T-helper 2 cell treated with Interferon-gamma antibody and Interleukin-4, amounts not matched to agents 100 ng/mL and 5 ng/mL, for 36 hours (primary cell): ENCODE data around the gene SCAI. TPM values are rescaled to one million over a fixed set of nuclear protein-coding genes. Genes with fewer than 3 reads are reported as not detected.
"Not testable (repeated sequence)": the region's sequence is repeated elsewhere in the genome, so short reads cannot be mapped to it uniquely, and the experiment has no call there.

Experiments used
- intact Hi-C: fragments of 100-400 bp; cut with micrococcal nuclease; formaldehyde crosslinking; loops from one replicate; pipeline ENCODE4 v1.15.1; 2023
- total RNA-seq: library from RNA; stranded (reverse); gene quantifications from 2 replicates; pipeline ENCODE4 v1.2.3, GENCODE V29; 2022

SCAI gene
- total RNA-seq, 1 donor from 2014 or later = 12.2 TPM

GRCh38 chr9:124950050-124950718 is 193.1 kb downstream of the SCAI start:
- intact Hi-C loops = no loop called here

GRCh38 chr9:124949387-124949786 is 193.9 kb downstream of the SCAI start:
- intact Hi-C loops = no loop called here

- intact Hi-C loops = no loop called here
These were observed 195.5 kb downstream of the SCAI start for GRCh38 chr9:124947727-124948391.

GRCh38 chr9:124946167-124946566 is 197.2 kb downstream of the SCAI start:
- intact Hi-C loops = no loop called here

- intact Hi-C loops = loop anchor here (1.0 to 5.0 kb wide), 9 partner anchors 23 to 299 kb away; partner anchors contain the start of genes ARPC5L, HSPA5, NR6A1 and RABEPK
These were observed 201.4 kb downstream of the SCAI start for GRCh38 chr9:124941679-124942561.

- intact Hi-C loops = loop anchor here (1.0 to 5.0 kb wide), 9 partner anchors 24 to 300 kb away; partner anchors contain the start of genes ARPC5L, HSPA5, NR6A1 and RABEPK
These were observed 202.2 kb downstream of the SCAI start, which contains the start of gene GOLGA1 for GRCh38 chr9:124940894-124941678. Gene GOLGA1 (minus strand): TSS chr9:124941083. CDS start chr9:124938711, 2,372 bp downstream.

GRCh38 chr9:124940521-124940893 is 202.8 kb downstream of the SCAI start:
- intact Hi-C loops = loop anchor here (2.0 to 5.0 kb wide), 4 partner anchors 24 to 300 kb away; partner anchors contain the start of genes HSPA5 and RABEPK

- intact Hi-C loops = loop anchor here (2.0 to 5.0 kb wide), 4 partner anchors 25 to 301 kb away; partner anchors contain the start of genes HSPA5 and RABEPK
These were observed 203.4 kb downstream of the SCAI start for GRCh38 chr9:124939944-124940343.

- intact Hi-C loops = no loop called here
These were observed 209.0 kb downstream of the SCAI start for GRCh38 chr9:124934290-124934689.

GRCh38 chr9:124932333-124932732 is 211.0 kb downstream of the SCAI start:
- intact Hi-C loops = no loop called here

GRCh38 chr9:124929464-124929863 is 213.9 kb downstream of the SCAI start:
- intact Hi-C loops = no loop called here

GRCh38 chr9:124928116-124928515 is 215.2 kb downstream of the SCAI start:
- intact Hi-C loops = no loop called here

- intact Hi-C loops = not testable (repeated sequence)
These were observed 222.9 kb downstream of the SCAI start for GRCh38 chr9:124920394-124920793.

GRCh38 chr9:124914753-124915405 is 228.4 kb downstream of the SCAI start:
- intact Hi-C loops = no loop called here

GRCh38 chr9:124913378-124913777 is 229.9 kb downstream of the SCAI start:
- intact Hi-C loops = no loop called here

- intact Hi-C loops = no loop called here
These were observed 231.6 kb downstream of the SCAI start for GRCh38 chr9:124911766-124912165.

- intact Hi-C loops = no loop called here
These were observed 235.2 kb downstream of the SCAI start for GRCh38 chr9:124908098-124908497.

GRCh38 chr9:124906966-124907365 is 236.4 kb downstream of the SCAI start:
- intact Hi-C loops = no loop called here

- intact Hi-C loops = no loop called here
These were observed 243.5 kb downstream of the SCAI start for GRCh38 chr9:124899845-124900244.
